Calu3 (cell line): ENCODE measurements around the gene COG1. TPM values are rescaled to one million over a fixed set of nuclear protein-coding genes. Genes with fewer than 3 reads are reported as not detected.

Experiments
- BruUV-seq: library from RNA; stranded (reverse); fragments of 400-500 nt; replicated peaks from 2 replicates; lab custom pipeline; 2021; lab: Mats Ljungman, UMichigan
- CTCF ChIA-PET: fragments of 300-600 bp; sonication (Branson Sonifier 250); formaldehyde crosslinking; loops from one replicate; lab custom pipeline; 2022; ENCODE audit warnings: antibody characterized with exemption; lab: Charles Lee
- DNase-seq: peaks from one replicate; pipeline ENCODE4 v3.0.0; 2022
- H3K27ac Mint-ChIP-seq: one replicate; pipeline ENCODE4 v1.8.0; 2022; ENCODE audit warnings: mixed read lengths; ENCODE audit not compliant: unreplicated experiment
- H3K27me3 Mint-ChIP-seq: one replicate; pipeline ENCODE4 v1.8.0; 2022; ENCODE audit warnings: mixed read lengths; ENCODE audit not compliant: unreplicated experiment
- H3K36me3 Mint-ChIP-seq: one replicate; pipeline ENCODE4 v1.8.0; 2022; ENCODE audit warnings: mild to moderate bottlenecking, moderate library complexity, mixed read lengths; ENCODE audit not compliant: insufficient read depth, unreplicated experiment
- H3K4me1 Mint-ChIP-seq: one replicate; pipeline ENCODE4 v1.8.0; 2022; ENCODE audit warnings: mild to moderate bottlenecking, low read depth, mixed read lengths; ENCODE audit not compliant: unreplicated experiment
- H3K4me3 Mint-ChIP-seq: one replicate; pipeline ENCODE4 v1.8.0; 2022; ENCODE audit warnings: mild to moderate bottlenecking, low read depth, moderate library complexity, mixed read lengths; ENCODE audit not compliant: unreplicated experiment
- H3K9me3 Mint-ChIP-seq: one replicate; pipeline ENCODE4 v1.8.0; 2022; ENCODE audit warnings: low read depth, mixed read lengths; ENCODE audit not compliant: unreplicated experiment
- intact Hi-C: fragments of 100-400 bp; cut with micrococcal nuclease; formaldehyde crosslinking; loops from one replicate; pipeline ENCODE4 v1.10.0; 2022; ENCODE audit not compliant: unreplicated experiment
- total RNA-seq: library from RNA; stranded (reverse); gene quantifications from 2 replicates; pipeline ENCODE4 v1.2.3, GENCODE V29; 2022
- TF ChIP-seq, protein P1 (sequence below): fragments of 200-600 bp; IDR thresholded peaks from one replicate; pipeline ENCODE4 v1.8.0; 2022; ENCODE audit warnings: antibody characterized with exemption; ENCODE audit not compliant: unreplicated experiment

Gene COG1
- total RNA-seq, 1 experiment from 2014 or later, result 37.7 TPM

GRCh38 chr17:73237714-73238113 is 44.9 kb downstream of the COG1 start:
- CTCF ChIA-PET, result no interaction called here
- H3K27me3 Mint-ChIP-seq, result no peaks in the 10 kb centered on the region
- H3K27ac Mint-ChIP-seq, result no peak overlapping the region
- no TSS peak for BruUV-seq
- intact Hi-C loops, result no loop called here
- TF ChIP-seq, protein P1, sequence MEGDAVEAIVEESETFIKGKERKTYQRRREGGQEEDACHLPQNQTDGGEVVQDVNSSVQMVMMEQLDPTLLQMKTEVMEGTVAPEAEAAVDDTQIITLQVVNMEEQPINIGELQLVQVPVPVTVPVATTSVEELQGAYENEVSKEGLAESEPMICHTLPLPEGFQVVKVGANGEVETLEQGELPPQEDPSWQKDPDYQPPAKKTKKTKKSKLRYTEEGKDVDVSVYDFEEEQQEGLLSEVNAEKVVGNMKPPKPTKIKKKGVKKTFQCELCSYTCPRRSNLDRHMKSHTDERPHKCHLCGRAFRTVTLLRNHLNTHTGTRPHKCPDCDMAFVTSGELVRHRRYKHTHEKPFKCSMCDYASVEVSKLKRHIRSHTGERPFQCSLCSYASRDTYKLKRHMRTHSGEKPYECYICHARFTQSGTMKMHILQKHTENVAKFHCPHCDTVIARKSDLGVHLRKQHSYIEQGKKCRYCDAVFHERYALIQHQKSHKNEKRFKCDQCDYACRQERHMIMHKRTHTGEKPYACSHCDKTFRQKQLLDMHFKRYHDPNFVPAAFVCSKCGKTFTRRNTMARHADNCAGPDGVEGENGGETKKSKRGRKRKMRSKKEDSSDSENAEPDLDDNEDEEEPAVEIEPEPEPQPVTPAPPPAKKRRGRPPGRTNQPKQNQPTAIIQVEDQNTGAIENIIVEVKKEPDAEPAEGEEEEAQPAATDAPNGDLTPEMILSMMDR, result no peak
- H3K4me1 Mint-ChIP-seq, result peaks cover 16% of the 10 kb centered on the region
- DNase-seq, result no peak
- H3K9me3 Mint-ChIP-seq, result no peaks in the 10 kb centered on the region
- H3K4me3 Mint-ChIP-seq, result no peak overlapping the region
- H3K36me3 Mint-ChIP-seq, result peaks cover 34% of the 10 kb centered on the region

- no TSS peak for BruUV-seq
- H3K4me1 Mint-ChIP-seq, result peaks cover 8% of the 10 kb centered on the region
- CTCF ChIA-PET, result no interaction called here
- H3K9me3 Mint-ChIP-seq, result no peaks in the 10 kb centered on the region
- H3K4me3 Mint-ChIP-seq, result no peak overlapping the region
- H3K36me3 Mint-ChIP-seq, result peaks cover 28% of the 10 kb centered on the region
- DNase-seq, result no peak
- no peak overlapping the region for H3K27ac Mint-ChIP-seq
- no peaks in the 10 kb centered on the region for H3K27me3 Mint-ChIP-seq
- intact Hi-C loops, result no loop called here
- TF ChIP-seq, protein P1, result no peak
These were observed 47.7 kb downstream of the COG1 start for GRCh38 chr17:73240561-73240960.

DNA sequence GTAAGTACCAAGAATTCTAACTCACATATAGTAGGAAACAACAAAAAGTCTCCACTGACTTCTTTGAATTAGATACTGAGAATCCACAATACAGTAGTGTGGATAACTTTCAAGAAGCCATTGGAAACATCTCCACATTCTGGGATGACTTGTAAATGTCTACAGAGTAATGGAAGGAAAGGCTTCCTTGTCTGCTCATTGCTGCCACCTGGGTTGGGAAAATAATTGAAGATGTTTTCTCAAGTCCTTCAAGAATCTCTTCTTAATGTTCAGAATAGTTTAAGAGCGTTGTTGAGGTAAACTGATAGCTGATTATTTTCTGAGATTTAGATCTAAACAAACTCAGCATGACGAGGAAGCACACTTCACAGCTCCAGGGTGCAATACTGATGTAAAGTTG is 54.9 kb downstream of the COG1 start:
- no peak overlapping the region for H3K27ac Mint-ChIP-seq
- no peaks in the 10 kb centered on the region for H3K4me1 Mint-ChIP-seq
- H3K27me3 Mint-ChIP-seq, result peaks cover 15% of the 10 kb centered on the region
- H3K9me3 Mint-ChIP-seq, result no peaks in the 10 kb centered on the region
- no peak overlapping the region for H3K4me3 Mint-ChIP-seq
- CTCF ChIA-PET, result no interaction called here
- BruUV-seq, result no TSS peak
- no peak for DNase-seq
- intact Hi-C loops, result no loop called here
- peaks cover 3% of the 10 kb centered on the region for H3K36me3 Mint-ChIP-seq
- TF ChIP-seq, protein P1, result no peak

- Mint-ChIP-seq H3K4me1 (no peaks in the 10 kb centered on the region), H3K27me3 (peaks cover 15% of the 10 kb centered on the region), H3K4me3 (no peak overlapping the region), H3K36me3 (peaks cover 3% of the 10 kb centered on the region), H3K9me3 (no peaks in the 10 kb centered on the region), H3K27ac (no peak overlapping the region)
- DNase-seq, result no peak
- TF ChIP-seq, protein P1, result no peak
- CTCF ChIA-PET, result no interaction called here
- intact Hi-C loops, result no loop called here
- no TSS peak for BruUV-seq
These were observed 55.7 kb downstream of the COG1 start for GRCh38 chr17:73248532-73248931.
